Stimulated activated naive CD8-positive, alpha-beta T cell treated with anti-CD3 and anti-CD28 coated beads, Interleukin-15, Interleukin-2, amounts not matched to agents 100 ng/mL and 50 ng/mL, for 24 hours (primary cell): ENCODE measurements around the gene RAD23B.

ENCODE experiments used
- H3K27ac Mint-ChIP-seq: one replicate; pipeline ENCODE4 v1.8.0; 2021; ENCODE audit warnings: mild to moderate bottlenecking, mixed read lengths
- H3K27me3 Mint-ChIP-seq: one replicate; pipeline ENCODE4 v1.8.0; 2021; ENCODE audit warnings: mixed read lengths
- H3K36me3 Mint-ChIP-seq: one replicate; pipeline ENCODE4 v1.8.0; 2021; ENCODE audit warnings: low read depth, mixed read lengths
- H3K4me1 Mint-ChIP-seq: one replicate; pipeline ENCODE4 v1.8.0; 2021; ENCODE audit warnings: low read depth, mixed read lengths
- H3K4me3 Mint-ChIP-seq: one replicate; pipeline ENCODE4 v1.8.0; 2021; ENCODE audit warnings: mild to moderate bottlenecking, mixed read lengths
- H3K9me3 Mint-ChIP-seq: one replicate; pipeline ENCODE4 v1.8.0; 2021; ENCODE audit warnings: mixed read lengths

The RAD23B gene

DNA sequence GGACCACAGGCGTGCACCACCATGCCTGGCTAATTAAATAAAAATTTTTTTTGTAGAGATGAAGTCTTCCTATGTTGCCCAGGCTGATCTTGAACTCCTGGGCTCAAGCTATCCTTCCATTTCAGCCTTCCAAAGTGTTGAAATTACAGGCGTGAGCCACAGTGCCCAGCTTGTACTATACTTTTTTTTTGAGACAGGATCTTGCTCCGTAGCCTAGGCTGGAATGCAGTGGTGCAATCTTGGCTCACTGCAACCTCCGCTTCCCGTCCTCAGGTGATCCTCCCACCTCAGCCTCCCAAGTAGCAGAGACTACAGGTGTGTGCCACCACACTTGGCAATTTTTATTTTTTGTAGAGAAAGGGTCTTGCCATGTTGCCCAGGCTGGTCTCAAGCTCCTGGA is 5.3 kb upstream of the RAD23B start:
- Mint-ChIP-seq H3K27ac (no peak overlapping the region), H3K4me3 (no peak overlapping the region), H3K36me3 (no peaks in the 10 kb centered on the region), H3K9me3 (no peaks in the 10 kb centered on the region), H3K4me1 (peaks cover 27% of the 10 kb centered on the region), H3K27me3 (peaks cover 20% of the 10 kb centered on the region)

DNA sequence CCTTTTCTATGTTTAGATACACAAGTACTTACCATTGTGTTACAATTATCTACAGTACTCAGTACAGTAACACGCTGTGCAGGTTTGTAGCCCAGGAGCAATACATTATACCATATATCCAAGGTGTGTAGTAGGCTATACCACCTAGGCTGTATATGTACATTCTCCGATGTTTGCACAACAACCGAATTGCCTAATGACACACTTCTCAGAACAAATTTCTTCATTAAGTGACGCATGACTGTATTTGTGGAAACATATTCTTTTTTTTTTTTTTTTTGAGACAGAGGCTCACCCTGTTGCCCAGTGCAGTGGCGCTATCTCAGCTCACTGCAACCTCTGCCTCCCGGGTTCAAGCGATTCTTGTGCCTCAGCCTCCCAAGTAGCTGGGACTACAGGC is 4.0 kb upstream of the RAD23B start:
- peaks cover 28% of the 10 kb centered on the region for H3K4me1 Mint-ChIP-seq
- H3K27me3 Mint-ChIP-seq, result peaks cover 12% of the 10 kb centered on the region
- H3K27ac Mint-ChIP-seq, result no peak overlapping the region
- peaks cover 3% of the 10 kb centered on the region for H3K36me3 Mint-ChIP-seq
- no peak overlapping the region for H3K4me3 Mint-ChIP-seq
- H3K9me3 Mint-ChIP-seq, result no peaks in the 10 kb centered on the region

DNA sequence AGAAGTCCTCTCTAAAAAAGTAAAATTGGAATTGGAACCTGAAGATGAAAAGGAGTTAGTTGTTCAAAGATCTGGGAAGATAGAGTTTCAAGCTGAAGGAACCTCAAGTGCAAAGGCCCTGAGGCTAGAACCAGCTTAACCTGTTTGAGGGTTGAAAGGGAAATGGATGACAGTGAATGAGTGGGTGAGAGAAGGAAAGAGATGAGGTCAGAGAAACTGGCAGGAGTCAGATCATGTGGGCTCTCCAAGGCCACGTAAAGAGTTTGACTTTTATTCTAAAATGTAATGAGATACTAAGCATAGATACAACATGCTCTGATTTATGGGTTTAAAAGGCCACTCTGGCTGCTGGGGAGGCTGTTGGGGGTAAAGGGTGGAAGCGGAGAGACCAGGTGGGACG is 2.5 kb upstream of the RAD23B start:
- peaks cover 17% of the 10 kb centered on the region for H3K36me3 Mint-ChIP-seq
- peak overlapping the region; percentile 73 for H3K27ac Mint-ChIP-seq
- H3K4me3 Mint-ChIP-seq, result peak overlapping the region; percentile 15
- H3K4me1 Mint-ChIP-seq, result peaks cover 37% of the 10 kb centered on the region
- peaks cover 4% of the 10 kb centered on the region for H3K27me3 Mint-ChIP-seq
- no peaks in the 10 kb centered on the region for H3K9me3 Mint-ChIP-seq

DNA sequence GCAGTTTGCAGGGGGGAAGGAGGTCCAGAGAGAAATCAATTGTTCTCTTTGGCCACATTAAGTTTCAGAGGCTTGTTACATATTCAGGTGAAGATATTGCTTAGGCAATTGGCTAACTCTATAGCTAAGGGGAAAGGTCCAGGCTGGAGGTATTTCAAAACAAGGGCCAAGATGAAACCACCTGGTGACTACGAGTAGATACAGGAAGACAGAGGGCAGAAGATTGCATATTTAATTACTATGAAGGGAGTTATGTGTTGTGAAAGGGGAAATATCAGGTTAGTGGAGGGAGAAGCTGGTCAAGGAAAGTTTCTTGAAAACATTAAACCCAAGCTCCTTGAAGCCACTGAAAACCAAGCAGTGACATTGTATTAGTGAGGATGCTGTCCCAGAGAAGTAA is 1.9 kb upstream of the RAD23B start:
- Mint-ChIP-seq H3K27ac (no peak overlapping the region), H3K27me3 (no peaks in the 10 kb centered on the region), H3K9me3 (no peaks in the 10 kb centered on the region), H3K36me3 (peaks cover 22% of the 10 kb centered on the region), H3K4me3 (peak overlapping the region; percentile 25), H3K4me1 (peaks cover 44% of the 10 kb centered on the region)

DNA sequence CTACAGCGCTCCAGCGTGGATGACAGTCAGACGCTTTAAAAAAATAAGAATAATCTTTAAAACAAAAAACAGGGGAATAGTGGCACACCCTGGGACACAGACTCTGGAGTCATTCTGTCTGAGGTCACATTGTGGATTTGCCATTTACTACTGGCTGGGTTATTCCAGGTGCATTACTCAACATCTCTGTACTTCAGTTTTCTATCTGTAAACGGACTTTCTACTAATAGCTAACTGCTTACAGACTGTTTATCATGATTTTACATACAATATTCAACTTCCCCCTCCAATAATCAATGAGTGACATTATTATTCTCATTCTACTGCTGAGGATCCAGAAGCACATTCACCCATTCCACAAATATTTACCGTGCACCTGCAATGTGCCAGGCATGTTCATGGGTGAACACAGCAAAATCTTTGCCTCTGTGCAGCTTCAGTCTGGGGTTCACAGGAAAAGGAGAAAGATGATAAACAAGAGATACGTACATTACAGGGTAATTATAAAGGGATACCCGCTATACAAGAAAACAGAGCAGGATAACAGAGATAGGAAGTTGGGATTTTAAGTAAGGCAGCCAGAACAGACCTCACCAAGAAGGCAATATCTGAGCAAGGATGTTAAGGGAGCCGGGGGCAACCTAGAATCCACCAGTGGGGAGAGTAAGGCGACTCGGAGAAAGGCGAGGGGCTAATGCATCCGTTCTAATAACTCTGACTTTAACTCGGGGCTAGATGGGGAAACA is 984 bp upstream of the RAD23B start:
- H3K4me1 Mint-ChIP-seq, result peaks cover 53% of the 10 kb centered on the region
- H3K27me3 Mint-ChIP-seq, result no peaks in the 10 kb centered on the region
- no peaks in the 10 kb centered on the region for H3K9me3 Mint-ChIP-seq
- peak overlapping the region; percentile 93 for H3K4me3 Mint-ChIP-seq
- peaks cover 25% of the 10 kb centered on the region for H3K36me3 Mint-ChIP-seq
- peak overlapping the region; percentile 90 for H3K27ac Mint-ChIP-seq

DNA sequence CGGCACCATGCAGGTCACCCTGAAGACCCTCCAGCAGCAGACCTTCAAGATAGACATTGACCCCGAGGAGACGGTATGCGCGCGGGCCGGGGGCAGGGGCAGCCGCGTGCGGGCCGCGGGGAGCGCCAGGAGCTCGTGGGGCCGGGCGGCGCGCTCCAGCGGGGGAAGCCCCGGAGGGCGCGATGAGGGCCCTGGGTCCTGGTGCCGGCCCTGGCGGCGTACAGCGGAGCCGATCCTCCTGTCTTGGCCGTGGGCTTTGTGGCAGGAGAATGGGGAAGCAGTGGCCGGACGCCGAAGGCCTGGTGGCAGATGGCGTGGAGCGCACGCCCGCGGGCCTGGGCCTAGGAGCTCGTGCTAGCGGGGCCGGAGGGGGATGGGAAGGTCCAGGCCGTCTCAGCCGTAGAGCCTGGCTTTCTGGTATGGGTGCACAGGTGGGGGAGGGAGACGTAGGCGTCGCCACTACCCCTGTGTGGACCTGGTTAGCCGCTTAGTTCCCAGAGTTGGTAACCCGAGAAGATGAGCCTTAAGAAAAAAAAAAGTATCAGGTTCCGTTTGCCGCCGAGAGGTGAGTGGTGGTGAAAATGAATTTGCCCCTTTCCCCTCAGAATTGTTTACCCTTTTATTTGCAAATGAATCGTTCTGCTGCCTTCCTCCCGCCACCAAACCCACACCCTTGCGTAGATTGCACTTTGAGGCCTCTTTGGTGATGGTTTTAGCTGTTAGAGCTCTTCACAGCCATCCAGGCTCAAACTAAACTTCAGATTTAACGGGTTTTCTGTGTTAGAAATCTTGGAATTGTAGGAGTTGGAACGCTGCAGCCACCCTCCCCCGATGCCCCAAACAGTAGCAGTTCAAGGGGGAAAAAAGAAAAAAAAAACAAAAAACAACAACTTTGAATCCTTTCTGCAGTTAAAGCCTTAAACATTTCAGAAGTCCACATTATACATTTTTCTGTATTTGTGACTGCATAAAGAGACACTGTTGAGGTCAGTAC is 841 bp downstream of the RAD23B start:
- peaks cover 25% of the 10 kb centered on the region for H3K36me3 Mint-ChIP-seq
- peak overlapping the region; percentile 93 for H3K4me3 Mint-ChIP-seq
- peak overlapping the region; percentile 93 for H3K27ac Mint-ChIP-seq
- H3K9me3 Mint-ChIP-seq, result no peaks in the 10 kb centered on the region
- H3K27me3 Mint-ChIP-seq, result no peaks in the 10 kb centered on the region
- peaks cover 71% of the 10 kb centered on the region for H3K4me1 Mint-ChIP-seq

DNA sequence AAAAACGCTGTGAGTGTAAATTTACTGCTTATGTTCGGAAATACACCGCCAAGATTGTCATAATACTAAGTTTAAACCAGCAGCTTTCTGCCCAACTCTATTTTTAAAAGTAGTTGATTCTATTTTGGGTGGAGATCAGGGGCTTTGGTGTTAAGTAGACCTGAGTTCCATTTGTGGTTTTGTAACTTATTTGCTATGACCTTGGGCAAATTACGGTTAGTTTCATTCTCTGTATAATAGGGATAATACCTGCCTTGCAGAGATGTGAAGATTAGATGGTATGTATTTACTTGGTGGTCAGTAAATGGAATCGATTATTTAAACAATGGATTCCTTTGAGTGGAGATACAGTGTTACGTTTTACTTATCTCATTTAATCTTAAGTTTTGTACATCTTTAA is 1.6 kb downstream of the RAD23B start:
- Mint-ChIP-seq H3K9me3 (no peaks in the 10 kb centered on the region), H3K27me3 (no peaks in the 10 kb centered on the region), H3K36me3 (peaks cover 29% of the 10 kb centered on the region), H3K27ac (peak overlapping the region; percentile 93), H3K4me1 (peaks cover 78% of the 10 kb centered on the region), H3K4me3 (peak overlapping the region; percentile 93)

DNA sequence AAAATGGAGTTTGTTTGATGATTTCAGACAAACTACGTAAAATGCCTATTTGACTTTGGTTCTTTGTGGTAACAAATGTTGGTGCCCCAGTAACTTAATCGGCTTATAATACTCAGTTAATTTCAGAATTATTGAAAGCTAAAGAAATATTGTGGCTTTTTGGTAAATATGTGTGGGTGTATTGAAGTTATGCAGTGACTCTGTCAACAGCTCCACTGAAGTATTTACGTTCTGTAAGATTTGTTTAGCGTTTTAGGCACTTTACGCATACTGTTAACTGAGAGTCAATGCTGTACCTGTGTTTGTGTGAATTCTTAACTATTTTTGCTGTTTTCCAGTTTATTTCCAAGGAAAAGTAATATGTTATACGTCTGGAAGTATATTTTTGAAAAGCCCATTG is 2.2 kb downstream of the RAD23B start:
- peaks cover 83% of the 10 kb centered on the region for H3K4me1 Mint-ChIP-seq
- peak overlapping the region; percentile 93 for H3K4me3 Mint-ChIP-seq
- no peaks in the 10 kb centered on the region for H3K27me3 Mint-ChIP-seq
- peaks cover 29% of the 10 kb centered on the region for H3K36me3 Mint-ChIP-seq
- peak overlapping the region; percentile 93 for H3K27ac Mint-ChIP-seq
- H3K9me3 Mint-ChIP-seq, result no peaks in the 10 kb centered on the region

DNA sequence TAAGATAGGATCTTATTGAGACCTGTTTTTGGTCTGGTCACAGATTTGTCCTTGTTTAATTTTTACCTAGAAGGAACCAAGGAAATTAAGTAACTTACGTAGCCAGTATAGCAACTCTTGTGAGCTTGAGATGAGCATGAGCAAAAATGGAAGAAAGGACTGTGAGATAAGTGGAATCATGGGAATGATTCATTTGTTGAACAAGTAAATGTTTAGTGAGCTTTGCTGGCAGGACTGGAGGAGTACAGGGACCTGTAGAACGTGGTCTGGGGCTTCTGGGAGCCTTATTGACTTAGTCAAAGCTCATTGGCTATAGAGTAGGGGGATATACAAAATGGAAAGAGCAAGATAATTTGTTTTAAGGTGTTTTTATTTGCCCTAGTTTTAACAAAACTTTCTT is 3.0 kb downstream of the RAD23B start:
- H3K9me3 Mint-ChIP-seq, result no peaks in the 10 kb centered on the region
- H3K4me3 Mint-ChIP-seq, result peak overlapping the region; percentile 93
- no peaks in the 10 kb centered on the region for H3K27me3 Mint-ChIP-seq
- H3K27ac Mint-ChIP-seq, result peak overlapping the region; percentile 53
- H3K4me1 Mint-ChIP-seq, result peaks cover 83% of the 10 kb centered on the region
- peaks cover 33% of the 10 kb centered on the region for H3K36me3 Mint-ChIP-seq

DNA sequence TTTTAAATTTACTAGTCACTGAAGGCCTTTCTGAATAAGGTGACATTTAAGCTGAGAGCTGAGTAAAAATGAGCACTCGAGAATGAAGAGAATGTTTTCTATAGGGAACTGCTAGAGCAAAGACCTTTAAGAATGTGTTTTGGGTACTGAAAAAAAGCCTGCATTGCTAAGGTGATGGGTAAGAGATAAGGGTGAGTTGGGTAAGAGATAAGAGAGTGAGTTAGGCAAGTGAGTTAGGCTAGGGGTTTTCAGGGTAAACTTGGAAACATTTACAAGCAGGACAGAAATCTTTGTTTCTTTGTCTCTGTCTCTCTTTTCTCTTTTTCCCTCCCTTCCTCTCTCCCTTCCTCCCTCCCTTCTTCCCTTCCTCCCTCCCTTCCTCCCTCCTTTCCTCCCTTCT is 5.6 kb downstream of the RAD23B start:
- Mint-ChIP-seq H3K27me3 (no peaks in the 10 kb centered on the region), H3K9me3 (no peaks in the 10 kb centered on the region), H3K4me1 (peaks cover 81% of the 10 kb centered on the region), H3K36me3 (peaks cover 40% of the 10 kb centered on the region), H3K27ac (peak overlapping the region; percentile 55), H3K4me3 (peak overlapping the region; percentile 15)

DNA sequence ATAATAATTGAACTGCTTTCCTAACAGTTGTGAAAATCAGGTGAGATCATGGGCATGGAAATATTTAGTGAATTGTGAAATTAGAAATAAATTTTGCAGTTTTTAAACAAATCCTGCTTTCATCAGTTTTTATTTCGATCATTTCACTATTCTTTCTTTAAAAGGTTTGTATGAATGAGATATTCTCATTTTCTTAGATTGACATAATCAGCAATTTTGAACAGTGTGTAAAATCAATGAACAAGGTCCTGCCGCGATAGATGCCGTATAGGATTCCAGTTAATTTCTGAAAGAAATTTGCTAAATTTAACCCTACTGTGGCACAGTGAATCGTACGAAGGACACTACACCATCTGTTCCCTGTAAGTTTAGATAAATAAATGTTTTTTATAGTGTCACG is 7.5 kb downstream of the RAD23B start:
- no peaks in the 10 kb centered on the region for H3K27me3 Mint-ChIP-seq
- H3K36me3 Mint-ChIP-seq, result peaks cover 23% of the 10 kb centered on the region
- H3K4me1 Mint-ChIP-seq, result peaks cover 89% of the 10 kb centered on the region
- H3K27ac Mint-ChIP-seq, result peak overlapping the region; percentile 33
- no peak overlapping the region for H3K4me3 Mint-ChIP-seq
- H3K9me3 Mint-ChIP-seq, result no peaks in the 10 kb centered on the region

DNA sequence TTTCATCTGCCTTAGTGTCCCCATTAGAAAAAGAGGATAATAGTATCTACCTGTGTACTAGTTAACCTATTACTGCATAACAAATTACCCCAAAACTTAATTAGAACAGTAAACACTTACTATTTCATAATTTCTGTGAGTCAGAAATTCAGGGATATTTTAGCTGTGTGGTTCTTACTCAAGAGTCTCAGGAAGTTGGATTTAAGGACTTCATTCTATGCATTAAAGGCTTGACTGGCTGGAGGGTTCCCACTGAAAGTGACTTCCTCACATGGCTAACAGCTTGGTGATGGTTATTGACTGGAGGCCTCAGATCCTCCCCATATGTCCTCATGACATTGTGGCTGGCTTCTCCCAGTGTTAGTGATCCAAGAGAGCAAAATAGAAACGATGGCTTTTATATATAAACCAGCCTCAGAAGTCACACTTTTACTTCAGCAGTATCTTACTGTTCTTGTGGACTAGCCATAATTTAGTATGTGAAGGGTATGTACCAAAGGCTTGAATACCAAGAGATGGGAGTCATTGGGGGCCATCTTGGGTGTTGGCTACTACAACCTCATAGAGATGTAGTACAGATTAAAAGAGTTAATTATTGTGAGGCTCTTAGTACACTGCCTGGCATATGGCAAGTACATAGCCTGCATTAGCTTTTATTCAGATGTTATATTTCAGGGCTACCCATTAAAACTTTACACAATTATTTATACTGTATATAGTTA is 9.9 kb downstream of the RAD23B start:
- Mint-ChIP-seq H3K27me3 (no peaks in the 10 kb centered on the region), H3K27ac (no peak overlapping the region), H3K4me1 (peaks cover 85% of the 10 kb centered on the region), H3K4me3 (no peak overlapping the region), H3K9me3 (no peaks in the 10 kb centered on the region), H3K36me3 (peaks cover 20% of the 10 kb centered on the region)

DNA sequence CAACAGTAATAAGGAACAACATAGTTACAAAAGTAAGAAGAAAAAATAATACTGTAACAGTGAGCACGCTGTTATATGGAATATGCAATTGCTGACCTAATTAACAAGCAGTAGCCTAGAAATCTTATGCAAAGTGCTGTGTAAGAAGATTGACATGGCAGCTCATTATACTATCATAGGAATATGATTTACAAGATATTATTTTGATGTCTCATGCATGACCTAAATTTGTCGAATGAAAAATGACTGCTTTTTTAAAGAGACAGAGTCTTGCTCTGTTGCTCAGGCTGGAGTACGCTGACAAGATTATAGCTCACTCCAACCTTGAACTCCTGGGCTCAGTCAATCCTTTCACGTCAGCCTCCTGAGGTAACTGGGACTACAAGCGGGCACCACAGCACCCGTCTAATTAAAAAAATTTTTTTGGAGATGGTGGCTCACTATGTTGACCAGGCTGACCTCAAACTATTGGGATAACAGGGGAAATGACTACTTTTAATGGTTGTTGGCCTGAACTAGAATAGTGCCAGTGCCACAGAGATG is 10.5 kb downstream of the RAD23B start:
- Mint-ChIP-seq H3K9me3 (no peaks in the 10 kb centered on the region), H3K4me1 (peaks cover 80% of the 10 kb centered on the region), H3K4me3 (no peak overlapping the region), H3K27ac (peak overlapping the region; percentile 52), H3K27me3 (no peaks in the 10 kb centered on the region), H3K36me3 (peaks cover 20% of the 10 kb centered on the region)

DNA sequence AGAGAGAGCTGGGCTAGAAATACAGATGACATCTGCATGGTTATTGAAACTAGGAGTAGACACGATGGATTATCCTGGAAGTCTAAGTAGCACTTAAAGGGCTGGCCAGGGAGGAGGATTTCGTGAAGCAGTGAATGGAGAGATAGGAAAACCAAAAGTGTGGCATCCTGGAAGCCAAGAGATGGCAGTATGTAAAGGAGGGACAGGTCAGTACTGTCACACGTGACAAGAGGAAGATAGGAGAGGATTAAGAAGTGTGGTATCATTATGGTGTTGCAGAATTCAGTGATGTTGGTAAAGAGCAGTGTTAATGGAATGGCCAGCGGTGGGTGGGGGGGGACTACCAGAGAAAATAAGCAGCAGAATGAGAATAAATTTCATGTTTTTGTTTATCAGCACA is 11.7 kb downstream of the RAD23B start:
- Mint-ChIP-seq H3K4me3 (no peak overlapping the region), H3K27ac (no peak overlapping the region), H3K9me3 (no peaks in the 10 kb centered on the region), H3K4me1 (peaks cover 79% of the 10 kb centered on the region), H3K36me3 (peaks cover 16% of the 10 kb centered on the region), H3K27me3 (no peaks in the 10 kb centered on the region)
